Motor neuron (in vitro differentiated cells): ENCODE results near the gene SUN5. TPM values are rescaled to one million over a fixed set of nuclear protein-coding genes. Genes with fewer than 3 reads are reported as not detected.

ENCODE experiments used
- ATAC-seq, 8 experiments: fragments of 200-7000 bp; cut with Tn5 transposase; replicated peaks in 6 of 8; 2 replicates each; pipeline ENCODE4 v1.8.0; 2021; ENCODE audit warnings: mild to moderate bottlenecking in 8 of 8, moderate library complexity in 8 of 8
- H3K27ac ChIP-seq, 2 donors: fragments of 250-450 bp; sonication (Bioruptor Pico); 2 replicates each; pipeline ENCODE4 v1.9.0; 2021; ENCODE audit warnings: antibody characterized with exemption in 2 of 2, mild to moderate bottlenecking in 2 of 2, moderate library complexity in 1 of 2
- H3K4me1 ChIP-seq, 2 donors: fragments of 250-450 bp; sonication (Bioruptor Pico); replicated peaks in 1 of 2; 2 replicates each; pipeline ENCODE4 v1.6.1; 2021; ENCODE audit warnings: antibody characterized with exemption in 2 of 2, mild to moderate bottlenecking in 2 of 2, moderate library complexity in 1 of 2
- H3K4me3 ChIP-seq, 5 donors: fragments of 250-450 bp; sonication (Bioruptor Pico); 2 replicates each; pipeline ENCODE4 v1.9.0; 2021; ENCODE audit warnings: antibody characterized with exemption in 5 of 5, mild to moderate bottlenecking in 5 of 5, moderate library complexity in 4 of 5
- WGBS, 10 experiments: fragments of 450-650 bp; shearing (Covaris generic); methylation state at CpG; one replicate each; pipeline ENCODE4 v1.0.0; 2022; 5-methylcytosine and 5-hydroxymethylcytosine counted together
- in situ Hi-C, 9 experiments: fragments of 400-800 bp; cut with MboI; loops; one replicate each; pipeline ENCODE4 v1.15.0; 2021; ENCODE audit warnings: low sequenced_read_pairs in 9 of 9, low pct_unique_long_range_greater_than_20kb in 2 of 9; ENCODE audit not compliant: unreplicated experiment in 9 of 9
- total RNA-seq, 8 experiments: library from RNA; unstranded; fragments of 300-600 nt; gene quantifications; 2 replicates each; pipeline versions ENCODE4 v1.2.3 to v1.2.4, GENCODE V29; 2022

Gene SUN5
- total RNA-seq, 8 experiments from 2014 or later, result not detected

DNA sequence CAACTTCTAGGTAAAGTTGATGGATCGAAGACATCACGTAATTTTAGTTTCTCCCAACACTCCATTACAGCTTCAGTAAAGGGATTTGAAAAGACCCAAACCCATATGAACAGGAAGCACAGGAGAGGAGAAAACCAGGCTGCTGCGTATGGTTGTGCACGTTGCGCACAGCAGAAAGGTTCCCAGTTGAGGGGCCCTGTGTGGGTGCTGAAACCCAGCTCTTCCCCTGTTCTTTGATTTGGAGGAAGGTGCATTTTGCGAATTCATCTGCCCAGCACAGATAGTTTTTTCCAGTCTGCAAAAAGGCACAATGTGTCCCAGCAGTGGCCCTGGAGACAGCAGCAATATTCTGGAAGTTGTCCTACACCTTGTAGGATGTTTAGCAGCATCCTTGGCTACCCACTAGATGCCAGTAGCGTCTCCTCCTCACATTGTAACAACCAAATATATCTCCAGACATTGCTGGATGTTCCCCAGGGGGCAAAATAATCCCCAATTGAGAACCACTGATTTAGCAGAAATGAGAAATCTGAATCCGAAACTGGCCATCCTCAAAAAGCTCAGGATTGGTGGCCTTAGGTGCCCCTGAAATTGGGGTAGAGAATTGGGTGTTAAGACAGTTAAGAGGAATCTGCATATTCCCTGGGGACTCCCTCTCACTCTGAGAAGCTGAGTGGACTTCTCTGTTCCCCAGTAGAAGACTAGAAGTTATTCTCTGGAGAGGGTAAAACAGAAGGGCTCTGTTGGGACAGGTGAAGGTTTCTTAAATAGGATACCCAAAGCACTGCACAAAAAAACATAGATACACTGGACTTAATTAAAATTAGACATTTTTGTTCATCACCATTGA lies 12.2 kb downstream of the SUN5 start:
- WGBS, 10 experiments, result 0 to 92% (median 66%) methylated on average over 2 to 7 of the region's 8 CpGs; no CpG with 5 or more reads in 1 of the 10 experiments

DNA sequence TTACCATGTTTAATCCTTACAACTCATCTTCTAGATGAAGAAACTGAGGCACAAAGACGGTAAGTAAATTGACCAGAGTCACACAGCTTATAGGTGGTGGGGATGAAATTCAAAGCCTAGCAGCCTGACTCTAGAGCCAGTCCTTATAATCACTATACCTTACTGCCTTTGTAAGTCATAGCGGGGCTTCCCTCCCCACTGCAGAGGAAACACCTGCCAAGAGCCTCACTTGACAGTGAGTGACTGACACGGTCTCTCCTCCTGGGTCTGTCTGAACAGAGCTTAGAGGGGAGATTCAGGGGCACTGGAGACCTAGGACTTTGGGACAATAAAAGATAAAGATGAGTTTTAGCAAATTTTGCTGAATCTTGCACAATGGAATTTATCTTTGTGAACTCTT lies 12.8 kb downstream of the SUN5 start:
- ATAC-seq, result no peak
- Histone ChIP-seq H3K4me3 (no peak overlapping the region), H3K4me1 (no peaks in the 10 kb centered on the region), H3K27ac (no peak overlapping the region)
- in situ Hi-C loops, result no loop called here
- 0 to 100% (median 58%) methylated on average over 1 to 3 of the region's 3 CpGs; no CpG with 5 or more reads in 2 of the 10 experiments for WGBS, 10 experiments

More for the DNA sequence above, 12.2 kb downstream of the SUN5 start:
- H3K4me1 ChIP-seq, result no peaks in the 10 kb centered on the region
- no peak for ATAC-seq
- H3K4me3 ChIP-seq, result no peak overlapping the region
- in situ Hi-C loops, result no loop called here
- H3K27ac ChIP-seq, result no peak overlapping the region

DNA sequence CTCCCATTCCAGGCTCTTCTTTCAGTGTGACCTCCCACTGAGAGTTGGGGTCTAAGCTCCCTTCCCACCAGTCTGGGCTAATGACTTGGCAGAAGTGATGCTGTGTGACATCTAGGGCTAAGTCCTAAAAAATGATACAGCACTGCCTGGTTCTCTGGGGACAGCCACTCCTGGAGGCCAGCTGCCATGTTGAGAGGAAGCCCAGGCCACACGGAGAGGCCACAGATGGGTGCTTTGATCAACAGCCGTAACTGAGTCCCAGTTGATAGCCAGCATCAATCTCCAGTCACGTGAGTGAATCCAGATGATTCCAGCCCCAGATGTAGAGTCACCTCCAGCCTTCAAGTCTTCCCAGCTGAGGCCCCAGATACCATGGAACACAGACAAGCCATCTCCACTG lies 13.8 kb downstream of the SUN5 start:
- in situ Hi-C loops, result no loop called here
- no peak for ATAC-seq
- WGBS, 10 experiments, result 0 to 78% (median 60%) methylated on average over 1 to 3 of the region's 3 CpGs; no CpG with 5 or more reads in 7 of the 10 experiments

DNA sequence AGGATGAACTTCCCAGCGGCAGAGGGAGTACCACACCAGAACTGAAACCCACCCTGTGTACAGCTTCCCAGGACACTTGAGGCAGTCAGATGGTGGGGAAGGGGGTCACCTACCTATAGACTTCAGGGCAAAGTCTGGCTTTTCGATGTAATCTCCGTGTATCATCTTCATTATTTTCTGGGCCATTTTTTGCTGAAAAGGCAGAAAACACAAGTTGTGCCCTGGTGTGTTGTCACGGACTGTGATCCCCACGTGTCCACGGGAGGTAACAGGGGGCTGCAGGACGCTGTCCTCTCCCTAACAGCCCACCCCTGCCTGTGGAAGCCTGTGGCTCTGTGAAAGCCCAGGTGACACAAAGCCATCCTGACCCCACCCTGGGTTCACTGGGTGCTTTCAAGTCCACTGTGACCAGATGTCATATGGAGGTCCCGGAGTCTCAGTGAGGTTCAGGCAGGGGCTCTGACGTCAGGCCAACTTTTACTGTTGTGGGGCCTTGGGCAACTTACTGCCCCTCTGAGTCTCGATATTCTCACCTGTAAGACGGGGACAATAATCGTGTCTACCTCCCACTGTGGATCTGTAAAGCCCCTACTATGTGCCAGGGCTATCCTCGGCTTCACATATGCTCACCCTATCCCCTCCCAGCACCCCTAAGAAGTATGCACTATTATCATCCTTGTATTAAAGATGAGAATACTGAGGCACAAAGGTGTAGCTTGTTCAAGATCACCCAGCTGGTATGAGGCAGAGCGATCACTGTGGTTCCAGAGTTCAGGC lies 14.5 kb downstream of the SUN5 start:
- Histone ChIP-seq H3K4me3 (no peak overlapping the region), H3K27ac (no peak overlapping the region), H3K4me1 (no peaks in the 10 kb centered on the region)
- no peak for ATAC-seq
- in situ Hi-C loops, result no loop called here
- WGBS, 10 experiments, result 47 to 100% (median 70%) methylated on average over 1 to 10 of the region's 14 CpGs; no CpG with 5 or more reads in 3 of the 10 experiments

More for the DNA sequence above, 13.8 kb downstream of the SUN5 start:
- H3K27ac ChIP-seq, result no peak overlapping the region
- H3K4me3 ChIP-seq, result no peak overlapping the region
- no peaks in the 10 kb centered on the region for H3K4me1 ChIP-seq

DNA sequence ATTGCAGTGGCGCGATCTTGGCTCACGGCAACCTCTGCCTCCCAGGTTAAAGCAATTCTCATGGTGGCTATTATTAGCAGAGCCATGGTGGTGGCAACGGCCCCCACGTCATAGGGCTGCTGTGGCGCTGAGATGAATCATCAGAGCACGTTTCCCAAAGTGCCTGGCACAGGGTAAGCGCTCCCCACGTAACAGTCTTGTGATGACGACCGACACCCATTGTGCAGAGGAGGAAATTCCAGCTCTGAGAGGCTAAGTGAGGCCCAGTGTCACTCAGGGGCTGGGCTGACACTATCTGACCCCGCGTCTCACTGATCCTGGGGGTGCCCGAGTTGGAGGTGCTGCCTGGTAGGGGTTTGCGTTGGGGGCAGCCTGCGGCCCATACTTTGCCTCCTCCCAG lies 16.2 kb downstream of the SUN5 start:
- Histone ChIP-seq H3K4me1 (no peaks in the 10 kb centered on the region), H3K27ac (no peak overlapping the region), H3K4me3 (no peak overlapping the region)
- no peak for ATAC-seq
- in situ Hi-C loops, result no loop called here
- WGBS, 10 experiments, result 33 to 100% (median 70%) methylated on average over 2 to 7 of the region's 16 CpGs; no CpG with 5 or more reads in 3 of the 10 experiments

DNA sequence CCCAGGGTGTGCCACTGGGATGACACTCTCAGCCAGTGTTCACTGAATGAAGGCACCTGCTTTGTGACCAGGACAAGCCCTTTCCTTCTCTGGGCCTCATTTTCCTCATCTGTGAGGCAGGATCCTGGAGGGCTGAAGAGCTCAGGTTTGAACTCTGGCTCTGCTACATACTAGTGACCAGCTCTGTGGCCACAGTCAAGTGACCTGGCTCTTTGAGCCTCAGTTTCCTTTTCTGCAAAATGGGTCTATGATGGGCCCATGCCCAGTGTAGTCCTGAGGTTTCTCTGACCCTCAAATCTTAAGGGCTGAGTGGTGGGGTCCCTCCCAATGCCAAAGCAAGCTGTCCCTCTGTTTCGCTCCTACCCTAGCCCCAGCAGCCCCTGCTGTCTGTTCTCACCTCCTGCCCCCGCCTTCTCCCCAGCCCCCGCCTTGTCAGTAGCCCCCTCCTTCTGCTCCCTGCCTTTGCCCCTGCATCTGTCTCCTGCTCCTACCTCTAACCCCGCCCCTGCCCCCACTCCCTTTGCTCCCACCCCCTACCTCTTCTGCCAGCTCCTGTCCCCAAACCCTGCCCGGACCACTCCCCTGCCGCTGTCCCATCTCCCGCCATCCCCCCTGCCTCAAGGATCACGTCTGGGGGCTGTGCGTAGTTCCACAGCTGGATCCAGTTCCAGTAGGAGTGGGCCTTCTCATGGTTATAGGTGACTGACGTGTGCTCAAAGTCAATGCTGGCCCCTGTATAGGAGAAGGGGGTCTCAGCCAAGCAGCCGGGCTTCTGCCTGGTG lies 17.0 kb downstream of the SUN5 start:
- WGBS, 10 experiments, result 86 to 100% methylated on average over 1 to 2 of the region's 11 CpGs; no CpG with 5 or more reads in 8 of the 10 experiments
- Histone ChIP-seq H3K27ac (no peak overlapping the region), H3K4me3 (no peak overlapping the region), H3K4me1 (no peaks in the 10 kb centered on the region)
- no peak for ATAC-seq
- in situ Hi-C loops, result no loop called here

DNA sequence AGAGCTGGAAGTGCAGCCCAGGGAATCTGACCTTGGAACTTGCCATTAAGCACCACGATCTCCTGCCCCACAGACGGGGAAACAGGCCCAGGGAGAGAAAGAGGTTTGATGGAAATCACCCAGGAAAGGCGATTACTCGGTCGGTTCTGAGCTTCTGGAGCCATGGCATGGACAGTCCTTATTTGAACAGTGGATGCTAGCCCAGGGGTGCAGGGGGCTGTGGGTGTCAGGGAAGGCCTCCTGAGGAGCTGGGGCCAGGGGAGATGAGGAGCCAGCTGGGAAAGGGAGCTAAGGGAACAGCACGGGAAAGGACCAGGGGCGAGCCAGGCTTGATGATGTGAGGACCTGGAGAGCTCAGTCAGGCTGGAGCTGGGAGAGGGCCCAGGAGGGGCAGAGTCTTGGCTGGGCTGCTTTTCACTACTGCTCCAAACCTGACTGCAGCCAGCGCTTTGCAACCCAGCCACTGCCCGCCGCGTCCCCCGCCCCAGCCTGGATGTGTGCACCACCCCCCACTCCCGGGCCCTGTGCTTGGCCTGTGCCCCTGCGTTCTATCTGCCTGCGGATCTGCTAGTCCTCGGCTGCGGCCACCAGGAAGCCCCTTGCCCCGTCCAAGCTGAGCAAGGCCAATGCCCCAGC lies 17.8 kb downstream of the SUN5 start:
- in situ Hi-C loops, result no loop called here
- H3K4me3 ChIP-seq, result no peak overlapping the region
- H3K27ac ChIP-seq, result no peak overlapping the region
- ATAC-seq, result no peak
- WGBS, 10 experiments, result 90 to 100% (median 100%) methylated on average over 3 to 4 of the region's 18 CpGs; no CpG with 5 or more reads in 7 of the 10 experiments
- no peaks in the 10 kb centered on the region for H3K4me1 ChIP-seq

DNA sequence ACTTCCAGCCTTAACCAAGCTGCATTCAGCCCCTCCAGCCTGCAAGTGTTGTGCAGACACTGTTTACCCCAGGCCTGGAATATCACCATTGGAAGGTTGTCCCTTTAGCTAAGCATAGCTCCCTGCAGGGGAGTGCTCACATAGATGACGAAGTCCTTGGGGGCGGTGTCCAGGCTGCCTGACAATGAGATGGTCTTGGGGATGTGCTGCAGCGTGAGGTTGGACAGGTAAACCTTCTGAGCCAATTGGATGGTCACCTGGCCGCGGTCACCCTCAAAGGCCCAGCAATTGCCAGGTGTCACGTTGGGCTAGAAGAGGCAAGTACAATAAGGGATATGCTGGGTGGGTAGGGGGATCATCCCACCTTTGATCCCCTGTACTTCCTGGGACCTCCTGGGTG lies 18.6 kb downstream of the SUN5 start:
- ATAC-seq, result no peak
- in situ Hi-C loops, result no loop called here

DNA sequence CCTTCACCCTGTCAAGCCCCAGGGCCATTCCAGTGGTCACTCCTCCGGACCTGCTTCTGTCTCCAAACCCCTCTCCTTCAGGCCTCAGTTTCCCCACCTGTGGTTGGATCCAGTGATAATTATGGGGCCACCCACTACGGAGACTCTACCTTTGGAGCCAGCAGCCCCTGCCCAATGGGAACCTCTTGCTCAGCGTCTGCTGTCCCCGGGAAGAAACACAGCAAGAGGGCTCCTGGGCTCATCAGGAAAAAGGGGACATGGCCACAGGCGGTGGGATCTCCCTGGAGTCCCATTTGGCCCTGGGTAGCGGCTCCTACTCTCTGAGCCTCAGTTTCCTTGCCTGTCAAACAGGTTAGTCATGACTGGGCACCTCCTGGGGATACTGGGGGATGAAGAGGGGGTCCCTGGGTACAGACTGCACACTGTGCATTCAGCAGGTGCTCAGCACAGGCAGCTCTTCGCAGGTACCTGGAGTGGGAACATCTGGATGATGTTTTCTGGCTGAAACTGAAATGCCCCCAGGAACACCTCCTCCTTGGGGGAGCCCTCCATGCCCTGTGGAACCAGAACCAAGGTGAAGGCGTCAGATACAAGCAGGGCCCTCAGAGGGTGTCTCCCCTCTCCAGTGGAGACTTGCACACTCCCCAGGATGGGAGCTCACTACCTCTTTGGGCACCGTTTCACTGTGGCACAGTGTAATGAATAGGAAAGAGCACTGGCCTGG lies 19.4 kb downstream of the SUN5 start:
- H3K4me1 ChIP-seq, result peaks cover 9 to 11% of the 10 kb centered on the region in 2 donors
- no peak for ATAC-seq
- in situ Hi-C loops, result no loop called here
- WGBS, 10 experiments, result 29 to 100% (median 59%) methylated on average over 1 to 5 of the region's 9 CpGs; no CpG with 5 or more reads in 2 of the 10 experiments
- H3K4me3 ChIP-seq, result no peak overlapping the region
- no peak overlapping the region for H3K27ac ChIP-seq

More for the DNA sequence above, 18.6 kb downstream of the SUN5 start:
- Histone ChIP-seq H3K4me1 (peaks cover 4 to 6% of the 10 kb centered on the region in 2 donors), H3K27ac (no peak overlapping the region), H3K4me3 (no peak overlapping the region)
- WGBS, 10 experiments, result 23 to 82% (median 60%) methylated on average over 1 to 3 of the region's 6 CpGs; no CpG with 5 or more reads in 7 of the 10 experiments

DNA sequence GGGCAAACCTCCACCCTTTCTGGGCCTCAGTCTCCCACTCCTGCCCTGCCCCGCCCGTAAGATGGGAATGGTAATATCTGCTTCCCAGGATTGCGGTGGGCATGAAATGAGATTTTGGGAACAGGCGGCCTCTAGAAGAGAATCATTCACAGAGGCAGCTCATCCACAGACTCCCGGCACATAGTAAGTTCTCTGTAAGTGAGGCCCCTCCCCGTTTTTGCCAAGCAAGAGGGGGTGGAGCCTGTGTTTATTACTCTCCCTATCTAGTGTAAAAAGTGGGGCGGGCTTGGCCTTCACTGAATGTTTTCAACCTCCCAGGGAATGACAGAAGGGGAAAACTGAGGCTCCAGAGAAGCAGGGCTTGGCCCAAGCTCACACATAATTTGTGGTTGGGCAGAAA lies 20.0 kb downstream of the SUN5 start:
- Histone ChIP-seq H3K4me1 (peaks cover 9 to 14% of the 10 kb centered on the region in 2 donors), H3K4me3 (no peak overlapping the region), H3K27ac (no peak overlapping the region)
- in situ Hi-C loops, result no loop called here
- peak in 1 of 8 experiments; percentile 29 for ATAC-seq
- 0 to 91% (median 20%) methylated on average over 1 to 5 of the region's 7 CpGs; no CpG with 5 or more reads in 3 of the 10 experiments for WGBS, 10 experiments

DNA sequence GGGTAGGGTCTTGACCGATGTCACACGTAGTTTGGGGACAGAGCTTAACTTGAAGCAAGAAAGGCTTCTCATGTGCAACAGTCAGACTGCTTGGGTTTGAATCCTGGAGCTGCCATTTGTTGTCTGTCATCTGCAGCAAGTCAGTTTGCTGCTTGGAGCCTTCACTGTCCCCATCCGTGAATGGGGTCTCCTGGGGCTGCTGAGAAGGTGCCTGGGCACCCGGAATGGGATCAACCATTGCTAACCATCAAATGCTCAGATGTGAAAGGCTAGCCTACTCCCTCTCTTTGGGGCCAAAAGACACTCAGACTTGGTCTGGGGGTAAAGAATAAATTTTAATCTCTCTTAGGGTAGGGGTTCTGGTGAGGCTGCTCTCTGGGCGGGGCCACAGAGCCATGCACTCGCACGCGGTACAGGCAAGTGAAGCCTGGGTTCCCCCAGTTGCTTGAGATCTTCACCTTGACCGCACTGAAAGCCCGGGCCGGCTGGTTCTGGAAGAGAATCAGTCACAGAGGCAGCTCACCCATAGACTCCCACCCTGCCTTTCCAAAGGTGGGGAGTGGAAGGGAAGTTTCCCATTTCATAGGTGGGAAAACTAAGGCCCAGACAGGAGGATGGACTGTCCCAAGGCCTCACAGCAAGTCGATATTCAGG lies 20.6 kb downstream of the SUN5 start:
- ATAC-seq, result no peak
- Histone ChIP-seq H3K4me3 (no peak overlapping the region), H3K4me1 (peaks cover 9 to 14% of the 10 kb centered on the region in 2 donors), H3K27ac (no peak overlapping the region)
- WGBS, 10 experiments, result 67 to 100% (median 90%) methylated on average over 2 to 12 of the region's 12 CpGs; no CpG with 5 or more reads in 5 of the 10 experiments
- in situ Hi-C loops, result no loop called here
